Panc1 (cell line): ENCODE results near the gene CIB1. TPM values are rescaled to one million over a fixed set of nuclear protein-coding genes. Genes with fewer than 3 reads are reported as not detected.

ENCODE experiments used
- ATAC-seq: fragments of 200-7000 bp; cut with Tn5 transposase; 2 replicates; pipeline ENCODE4 v1.9.1; 2020; ENCODE audit warnings: mild to moderate bottlenecking, moderate library complexity
- BruUV-seq: library from RNA; stranded (reverse); fragments of 400-500 nt; replicated peaks from 2 replicates; lab custom pipeline; 2021; lab: Mats Ljungman, UMichigan
- CTCF ChIA-PET: fragments of 300-600 bp; sonication (Branson Sonifier 250); formaldehyde crosslinking; loops from one replicate; lab custom pipeline; 2022; ENCODE audit warnings: antibody characterized with exemption; lab: Charles Lee
- POLR2A ChIA-PET: fragments of 300-600 bp; sonication (Branson Sonifier 250); formaldehyde crosslinking; loops from one replicate; lab custom pipeline; 2022; ENCODE audit warnings: antibody characterized with exemption; lab: Charles Lee
- DNase-seq: peaks from one replicate; pipeline ENCODE4 v3.0.0-alpha.2; 2010; ENCODE audit warnings: low read depth, low spot score
- H3K27ac ChIP-seq: 2 replicates; pipeline ENCODE4 v1.5.1; 2011; ENCODE audit warnings: mild to moderate bottlenecking, low read length, inconsistent platforms
- H3K27me3 ChIP-seq: fragments of 200-500 bp; sonication (Bioruptor generic); 2 replicates; pipeline ENCODE4 v1.6.0; 2014; ENCODE audit warnings: low read length, inconsistent platforms; ENCODE audit not compliant: control insufficient read depth, insufficient read depth
- H3K36me3 ChIP-seq: fragments of 200-500 bp; sonication (Bioruptor generic); 2 replicates; pipeline ENCODE4 v1.5.1; 2014; ENCODE audit warnings: inconsistent platforms, mild to moderate bottlenecking, low read length, moderate library complexity; ENCODE audit not compliant: control insufficient read depth, insufficient read depth
- H3K4me1 ChIP-seq: 2 replicates; pipeline ENCODE4 v1.5.1; 2011; ENCODE audit warnings: inconsistent platforms, mild to moderate bottlenecking, low read length, moderate library complexity; ENCODE audit not compliant: control insufficient read depth, insufficient read depth
- H3K4me3 ChIP-seq, 2 experiments: 2 replicates each; pipeline ENCODE4 v1.5.1; 2011 to 2012; ENCODE audit warnings: low read depth in 2 of 2, low read length in 2 of 2, mild to moderate bottlenecking in 2 of 2, inconsistent platforms in 1 of 2, moderate library complexity in 1 of 2
- H3K9me3 ChIP-seq: fragments of 200-500 bp; sonication (Bioruptor generic); 2 replicates; pipeline ENCODE4 v1.5.1; 2014; ENCODE audit warnings: low read depth, mild to moderate bottlenecking, inconsistent platforms, low read length, moderate library complexity; ENCODE audit not compliant: control insufficient read depth, insufficient read depth
- POLR2AphosphoS5 ChIP-seq: IDR thresholded peaks from 2 replicates; pipeline ENCODE4 v1.6.1; 2012; ENCODE audit warnings: mild to moderate bottlenecking, low read depth, low read length, moderate library complexity
- SIN3A ChIP-seq: IDR thresholded peaks from 2 replicates; pipeline ENCODE4 v1.6.1; 2012; ENCODE audit warnings: low read depth, mild to moderate bottlenecking, low read length, moderate library complexity, borderline replicate concordance; ENCODE audit not compliant: insufficient read depth
- TCF7L2 ChIP-seq: IDR thresholded peaks from 2 replicates; pipeline ENCODE4 v1.6.1; 2011; ENCODE audit warnings: mild to moderate bottlenecking, low read depth, low read length, inconsistent platforms
- in situ Hi-C: cut with HindIII; loops from 2 replicates; pipeline ENCODE4 v1.10.0; 2016; ENCODE audit warnings: low sequenced_read_pairs, low pct_unique_long_range_greater_than_20kb
- intact Hi-C: fragments of 100-400 bp; cut with micrococcal nuclease; formaldehyde crosslinking; loops from one replicate; pipeline ENCODE4 v1.10.0; 2022; ENCODE audit not compliant: unreplicated experiment
- total RNA-seq: library from RNA; stranded (reverse); gene quantifications from one replicate; pipeline ENCODE4 v1.2.1, GENCODE V29; 2021; ENCODE audit not compliant: unreplicated experiment
- TF ChIP-seq, protein P1 (sequence below): fragments of 450-650 bp; IDR thresholded peaks from 2 replicates; pipeline ENCODE4 v1.5.1; 2017; ENCODE audit warnings: mild to moderate bottlenecking
- TF ChIP-seq, protein P2 (sequence below), 2 experiments: IDR thresholded peaks; 2 replicates each; pipeline ENCODE4 v1.6.1; 2011 to 2012; ENCODE audit warnings: low read depth in 2 of 2, control low read depth in 1 of 2, low read length in 1 of 2, mild to moderate bottlenecking in 1 of 2, moderate library complexity in 1 of 2; ENCODE audit not compliant: insufficient read depth in 1 of 2

CIB1 gene
- total RNA-seq, 1 experiment from 2014 or later, result 193 TPM

DNA sequence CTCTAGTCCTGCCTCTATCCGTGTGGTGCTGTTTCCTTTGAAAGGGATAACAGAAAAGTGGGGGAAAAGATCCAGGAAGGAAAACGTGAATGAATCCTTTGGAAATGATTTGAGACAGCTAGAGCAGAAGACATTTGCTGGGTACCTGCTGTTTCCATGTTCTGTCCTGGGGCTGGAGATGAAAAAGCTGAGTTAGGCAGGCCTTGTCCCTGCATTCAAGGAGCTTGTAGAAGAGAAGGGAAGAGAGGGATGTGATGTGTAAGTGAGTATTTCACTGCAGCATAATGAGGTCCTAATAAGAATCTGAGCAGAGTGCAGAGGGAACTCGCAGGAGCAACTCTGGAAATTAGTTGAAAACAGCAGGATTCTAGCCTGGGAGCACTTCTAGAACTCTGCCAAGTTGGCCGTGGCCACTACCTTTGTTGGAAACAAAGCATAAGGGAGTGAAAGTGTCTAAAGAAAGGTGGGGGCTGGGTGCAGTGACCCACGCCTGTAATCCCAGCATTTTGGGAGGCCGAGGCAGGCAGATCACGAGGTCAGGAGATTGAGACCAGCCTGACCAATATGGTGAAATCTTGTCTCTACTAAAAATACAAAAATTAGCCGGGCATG, 46.4 kb downstream of the CIB1 start:
- POLR2A ChIA-PET, result interaction anchor here (0.6 to 1.2 kb wide), 4 partner anchors 10 to 23 kb away, joined by 3 read pairs; no protein-coding TSS in a partner anchor
- ATAC-seq, result no peak
- Histone ChIP-seq H3K9me3 (no peaks in the 10 kb centered on the region), H3K4me3 (peak overlapping the region in 1 of 2 experiments; percentile 5; a peak in 2 of 4 replicates), H3K4me1 (peaks cover 78% of the 10 kb centered on the region), H3K27ac (peak overlapping the region; percentile 99), H3K36me3 (no peaks in the 10 kb centered on the region), H3K27me3 (no peaks in the 10 kb centered on the region)
- BruUV-seq, result TSS peak; percentile 74
- CTCF ChIA-PET, result interaction anchor here (0.8 kb wide), 1 partner anchor 14 kb away, joined by 7 read pairs; the partner anchor contains the start of gene SEMA4B
- intact Hi-C loops, result no loop called here
- in situ Hi-C loops, result no loop called here
- TF ChIP-seq POLR2AphosphoS5, result no peak
- TF ChIP-seq SIN3A, result no peak
- TF ChIP-seq, protein P1, sequence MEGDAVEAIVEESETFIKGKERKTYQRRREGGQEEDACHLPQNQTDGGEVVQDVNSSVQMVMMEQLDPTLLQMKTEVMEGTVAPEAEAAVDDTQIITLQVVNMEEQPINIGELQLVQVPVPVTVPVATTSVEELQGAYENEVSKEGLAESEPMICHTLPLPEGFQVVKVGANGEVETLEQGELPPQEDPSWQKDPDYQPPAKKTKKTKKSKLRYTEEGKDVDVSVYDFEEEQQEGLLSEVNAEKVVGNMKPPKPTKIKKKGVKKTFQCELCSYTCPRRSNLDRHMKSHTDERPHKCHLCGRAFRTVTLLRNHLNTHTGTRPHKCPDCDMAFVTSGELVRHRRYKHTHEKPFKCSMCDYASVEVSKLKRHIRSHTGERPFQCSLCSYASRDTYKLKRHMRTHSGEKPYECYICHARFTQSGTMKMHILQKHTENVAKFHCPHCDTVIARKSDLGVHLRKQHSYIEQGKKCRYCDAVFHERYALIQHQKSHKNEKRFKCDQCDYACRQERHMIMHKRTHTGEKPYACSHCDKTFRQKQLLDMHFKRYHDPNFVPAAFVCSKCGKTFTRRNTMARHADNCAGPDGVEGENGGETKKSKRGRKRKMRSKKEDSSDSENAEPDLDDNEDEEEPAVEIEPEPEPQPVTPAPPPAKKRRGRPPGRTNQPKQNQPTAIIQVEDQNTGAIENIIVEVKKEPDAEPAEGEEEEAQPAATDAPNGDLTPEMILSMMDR, result no peak
- TF ChIP-seq TCF7L2, result no peak
- TF ChIP-seq, protein P2, sequence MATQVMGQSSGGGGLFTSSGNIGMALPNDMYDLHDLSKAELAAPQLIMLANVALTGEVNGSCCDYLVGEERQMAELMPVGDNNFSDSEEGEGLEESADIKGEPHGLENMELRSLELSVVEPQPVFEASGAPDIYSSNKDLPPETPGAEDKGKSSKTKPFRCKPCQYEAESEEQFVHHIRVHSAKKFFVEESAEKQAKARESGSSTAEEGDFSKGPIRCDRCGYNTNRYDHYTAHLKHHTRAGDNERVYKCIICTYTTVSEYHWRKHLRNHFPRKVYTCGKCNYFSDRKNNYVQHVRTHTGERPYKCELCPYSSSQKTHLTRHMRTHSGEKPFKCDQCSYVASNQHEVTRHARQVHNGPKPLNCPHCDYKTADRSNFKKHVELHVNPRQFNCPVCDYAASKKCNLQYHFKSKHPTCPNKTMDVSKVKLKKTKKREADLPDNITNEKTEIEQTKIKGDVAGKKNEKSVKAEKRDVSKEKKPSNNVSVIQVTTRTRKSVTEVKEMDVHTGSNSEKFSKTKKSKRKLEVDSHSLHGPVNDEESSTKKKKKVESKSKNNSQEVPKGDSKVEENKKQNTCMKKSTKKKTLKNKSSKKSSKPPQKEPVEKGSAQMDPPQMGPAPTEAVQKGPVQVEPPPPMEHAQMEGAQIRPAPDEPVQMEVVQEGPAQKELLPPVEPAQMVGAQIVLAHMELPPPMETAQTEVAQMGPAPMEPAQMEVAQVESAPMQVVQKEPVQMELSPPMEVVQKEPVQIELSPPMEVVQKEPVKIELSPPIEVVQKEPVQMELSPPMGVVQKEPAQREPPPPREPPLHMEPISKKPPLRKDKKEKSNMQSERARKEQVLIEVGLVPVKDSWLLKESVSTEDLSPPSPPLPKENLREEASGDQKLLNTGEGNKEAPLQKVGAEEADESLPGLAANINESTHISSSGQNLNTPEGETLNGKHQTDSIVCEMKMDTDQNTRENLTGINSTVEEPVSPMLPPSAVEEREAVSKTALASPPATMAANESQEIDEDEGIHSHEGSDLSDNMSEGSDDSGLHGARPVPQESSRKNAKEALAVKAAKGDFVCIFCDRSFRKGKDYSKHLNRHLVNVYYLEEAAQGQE (IDR thresholded peaks at IDR 0.05; ENCODE audit: insufficient read depth in 1 of 2, low read depth in 2 of 2, low read length in 1 of 2), result no peak
- DNase-seq, result no peak

DNA sequence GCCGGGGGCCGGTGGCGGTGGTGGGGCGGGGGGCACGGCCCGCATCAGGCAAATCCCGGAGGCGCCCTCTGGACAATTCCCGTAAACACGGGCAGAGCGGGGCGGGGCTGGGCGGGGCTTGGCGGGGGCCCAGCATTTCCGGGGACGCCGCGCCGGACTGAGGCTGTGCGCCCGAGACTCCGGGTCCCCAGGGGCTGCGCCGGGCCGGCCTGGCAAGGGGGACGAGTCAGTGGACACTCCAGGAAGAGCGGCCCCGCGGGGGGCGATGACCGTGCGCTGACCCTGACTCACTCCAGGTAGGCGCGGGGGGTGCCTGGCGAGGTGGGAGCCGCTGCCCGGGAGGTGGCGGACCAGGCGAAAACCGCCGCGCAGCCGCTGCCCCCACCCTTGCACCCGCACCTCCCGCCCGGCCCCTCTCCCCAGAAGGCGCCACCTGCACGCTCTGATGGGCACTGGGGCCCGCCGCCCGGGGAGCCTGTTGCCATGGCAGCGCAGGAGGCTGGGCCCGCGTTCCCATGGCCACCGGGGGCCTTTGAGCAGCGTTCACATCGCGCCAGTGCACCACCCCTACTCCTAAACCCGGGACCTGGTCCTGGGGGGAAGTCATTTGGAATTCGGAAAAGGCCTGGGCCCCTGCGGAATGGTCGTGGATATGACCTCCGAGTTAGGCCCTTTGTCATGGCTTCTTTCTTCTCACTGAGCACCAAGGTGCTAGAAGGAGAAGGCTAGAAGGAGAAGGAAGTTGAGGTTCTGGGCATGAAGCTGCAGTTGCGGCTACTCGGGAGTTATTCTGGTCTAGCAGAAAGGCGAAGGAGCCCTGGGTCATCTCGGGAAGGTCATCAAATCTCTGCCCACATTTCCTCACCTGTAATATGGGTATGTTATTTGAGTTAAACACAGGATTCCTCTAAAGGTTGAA, 48.7 kb downstream of the CIB1 start:
- POLR2A ChIA-PET, result interaction anchor here (1.5 to 1.7 kb wide), 2 partner anchors 16 kb away, joined by 6 to 8 read pairs; partner anchors contain the start of gene SEMA4B
- peak; percentile 84 for ATAC-seq
- BruUV-seq, result TSS peak; percentile 79

More for the DNA sequence above, 48.7 kb downstream of the CIB1 start:
- Histone ChIP-seq H3K27me3 (no peaks in the 10 kb centered on the region), H3K36me3 (no peaks in the 10 kb centered on the region), H3K9me3 (no peaks in the 10 kb centered on the region), H3K4me1 (peaks cover 78% of the 10 kb centered on the region), H3K27ac (peak overlapping the region; percentile 99), H3K4me3 (peak overlapping the region; percentile 49 to 82)
- DNase-seq, result no peak
- TF ChIP-seq TCF7L2 (peak; percentile 38; the same call in 1 of the 2 replicates), SIN3A (no peak; the same call in 1 of the 2 replicates), POLR2AphosphoS5 (peak; percentile 55)
- TF ChIP-seq, protein P1, result no peak
- TF ChIP-seq, protein P2 (IDR thresholded peaks at IDR 0.05; ENCODE audit: insufficient read depth in 1 of 2, low read depth in 2 of 2, low read length in 1 of 2), result 0 out of 4 replicates have a peak, but pooled peaks of 1 of the 2 experiments have one; percentile 41
- intact Hi-C loops, result no loop called here
- CTCF ChIA-PET, result no interaction called here
- in situ Hi-C loops, result no loop called here
